HG03135 (cell line): ENCODE measurements around the gene FAM219A.
"Not testable (repeated sequence)": the region's sequence is repeated elsewhere in the genome, so short reads cannot be mapped to it uniquely, and the experiment has no call there.

Experiments
- ATAC-seq: cut with Tn5 transposase; IDR thresholded peaks from one replicate; pipeline ENCODE4 v1.9.1; 2021; ENCODE audit warnings: mild to moderate bottlenecking, moderate library complexity; ENCODE audit not compliant: unreplicated experiment

Gene FAM219A

DNA sequence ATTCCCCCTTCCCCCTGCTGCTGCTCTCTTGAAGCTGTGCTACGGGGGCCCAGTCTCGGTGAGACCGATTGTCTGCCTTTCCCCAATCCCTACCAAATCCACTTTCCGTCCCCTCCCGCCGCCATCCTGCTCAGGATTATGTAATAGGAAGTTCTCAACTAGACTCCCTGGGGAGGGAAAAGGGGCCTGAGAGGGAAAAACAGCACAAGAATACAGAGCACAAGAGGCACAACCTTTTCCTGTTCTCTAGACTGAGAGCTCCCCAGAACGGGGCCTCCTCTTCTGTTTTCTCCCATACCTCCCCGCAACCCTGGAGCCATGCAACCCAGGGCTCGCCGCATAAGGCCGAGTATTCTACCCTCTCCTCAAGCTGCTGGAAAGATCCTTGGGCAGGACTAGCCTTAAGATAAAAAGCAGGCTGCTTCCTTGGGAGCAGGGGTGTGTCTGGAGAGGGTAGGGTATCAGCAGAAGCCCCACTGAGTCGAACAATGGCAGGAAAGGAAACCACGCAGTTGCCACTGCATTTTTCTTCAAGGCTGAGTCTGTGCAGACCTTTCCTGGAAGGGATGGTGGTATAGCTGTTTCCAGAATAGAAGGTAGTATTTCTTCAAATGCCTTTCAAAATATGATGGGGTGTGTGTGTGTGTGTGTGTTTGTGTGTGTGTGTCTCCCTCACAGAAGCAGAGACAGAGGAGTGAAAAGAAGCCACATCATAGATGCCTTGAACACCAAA, 94.6 kb downstream of the FAM219A start:
- no peak for ATAC-seq

GRCh38 chr9:34362614-34363214, 95.7 kb downstream of the FAM219A start:
- ATAC-seq: no peak

DNA sequence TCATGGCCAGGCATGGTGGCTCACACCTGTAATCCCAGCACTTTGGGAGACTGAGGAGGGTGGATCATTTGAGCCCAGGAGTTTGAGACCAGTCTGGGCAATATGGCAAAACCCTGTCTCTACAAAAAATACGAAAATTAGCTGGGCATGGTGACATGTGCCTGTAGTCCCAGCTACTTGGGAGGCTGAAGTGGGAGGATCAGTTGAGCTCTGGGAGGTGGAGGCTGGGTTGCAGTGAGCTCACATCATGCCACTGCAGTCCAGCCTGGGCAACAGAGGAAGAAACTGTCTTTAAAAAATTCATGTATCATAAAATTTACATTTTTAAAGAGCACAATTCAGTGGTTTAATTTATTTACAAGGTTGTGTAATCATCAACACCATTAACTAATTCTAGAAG, 105.4 kb downstream of the FAM219A start:
- not testable (repeated sequence) for ATAC-seq

- ATAC-seq: not testable (repeated sequence)
Measured at GRCh38 chr9:34352122-34352652, 106.2 kb downstream of the FAM219A start.

- ATAC-seq: no peak
Measured at GRCh38 chr9:34349324-34349723, 109.0 kb downstream of the FAM219A start.
